SK-N-DZ (cell line): Measurements from ENCODE around the gene FFAR1.
"Not testable (repeated sequence)": the region's sequence is repeated elsewhere in the genome, so short reads cannot be mapped to it uniquely, and the experiment has no call there.

ENCODE experiments used
- DNase-seq: peaks from one replicate; pipeline ENCODE4 v3.0.0-alpha.2; 2015; ENCODE audit warnings: low spot score

FFAR1 gene

DNA sequence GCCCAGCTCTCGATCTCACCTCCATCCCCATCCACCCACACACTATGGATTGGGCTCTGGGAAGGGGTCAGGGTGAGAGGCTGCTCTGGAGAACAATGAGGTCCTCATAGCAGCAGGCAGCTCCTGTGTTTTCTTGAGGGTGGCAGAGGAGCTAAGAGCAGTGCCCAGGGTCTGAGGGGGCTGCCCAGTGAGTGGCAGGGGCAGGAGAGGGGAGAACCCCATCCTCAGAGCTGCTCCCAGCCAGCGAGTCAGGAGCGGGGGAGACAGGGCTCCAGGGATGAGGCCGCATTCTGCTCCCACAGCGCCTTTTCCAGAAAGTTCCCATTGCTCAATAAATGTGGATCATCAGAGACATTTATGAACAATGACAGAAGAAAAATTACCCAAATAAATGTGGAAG is 12.4 kb downstream of the FFAR1 start:
- not testable (repeated sequence) for DNase-seq

GRCh38 chr19:35360880-35361420 is 13.2 kb downstream of the FFAR1 start:
- DNase-seq = no peak

DNA sequence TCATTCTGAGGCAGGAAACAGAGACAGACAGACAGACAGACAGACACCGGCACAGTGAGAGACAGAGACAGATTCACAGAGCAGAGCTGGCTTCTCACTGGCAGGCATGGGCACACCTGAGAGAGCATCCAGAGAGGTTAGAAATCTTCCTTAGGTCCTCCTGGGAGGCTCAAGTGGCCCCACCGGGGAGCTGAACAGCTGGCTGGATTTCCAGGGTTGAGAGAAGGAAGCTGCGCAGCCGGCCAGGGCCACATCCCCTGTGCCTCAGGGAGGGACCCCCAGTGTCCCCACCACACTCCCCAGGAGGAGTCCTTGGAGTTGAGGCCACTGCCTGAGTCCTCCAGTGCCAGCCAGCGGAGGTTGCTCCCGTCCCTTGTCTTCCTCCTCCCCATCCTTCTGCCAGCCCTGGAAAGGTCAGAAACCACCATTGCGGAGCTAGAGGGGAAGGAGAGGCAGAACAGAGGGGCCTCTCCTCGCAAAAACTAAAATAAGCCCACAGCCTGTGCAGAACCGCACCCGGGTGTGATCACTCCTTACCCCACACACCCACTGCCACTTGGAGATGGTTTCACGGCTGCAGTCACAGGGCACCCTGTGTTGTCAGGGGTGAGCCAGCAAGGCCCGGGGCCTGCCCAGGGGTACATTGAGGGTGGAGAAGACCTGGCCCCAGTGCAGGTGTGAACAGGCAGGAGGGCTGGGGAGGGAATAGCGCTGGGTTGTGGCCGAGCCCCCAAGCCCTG is 14.7 kb downstream of the FFAR1 start:
- no peak for DNase-seq

DNA sequence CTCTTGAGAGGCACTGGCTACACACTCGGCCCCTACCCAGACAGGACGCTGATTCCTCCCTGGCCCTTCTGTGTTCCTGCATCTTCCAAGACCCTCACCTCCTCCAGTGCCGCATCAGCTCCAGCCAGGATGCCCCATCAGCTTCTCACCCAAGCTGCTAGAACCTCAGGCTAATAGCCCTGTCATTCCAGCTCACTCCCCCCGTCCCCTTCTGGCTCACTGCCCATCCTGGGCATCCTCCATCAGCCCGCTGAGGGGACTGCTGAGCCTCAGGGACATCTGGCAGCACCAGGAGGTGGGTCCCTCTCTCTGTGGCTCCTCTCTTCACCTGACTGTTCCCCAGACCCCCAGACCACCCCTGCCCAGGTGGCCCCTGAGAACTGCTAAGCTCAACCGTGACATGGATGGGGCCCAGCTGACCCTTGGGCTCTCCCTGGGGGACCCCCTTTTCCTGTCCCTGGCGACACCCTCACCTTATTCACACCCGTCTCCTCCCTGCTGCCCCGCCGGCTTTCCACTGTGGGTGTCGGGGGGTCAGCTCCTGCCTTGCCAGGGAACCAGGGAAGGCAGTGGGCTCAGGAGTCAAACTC is 15.4 kb downstream of the FFAR1 start:
- DNase-seq = no peak

DNA sequence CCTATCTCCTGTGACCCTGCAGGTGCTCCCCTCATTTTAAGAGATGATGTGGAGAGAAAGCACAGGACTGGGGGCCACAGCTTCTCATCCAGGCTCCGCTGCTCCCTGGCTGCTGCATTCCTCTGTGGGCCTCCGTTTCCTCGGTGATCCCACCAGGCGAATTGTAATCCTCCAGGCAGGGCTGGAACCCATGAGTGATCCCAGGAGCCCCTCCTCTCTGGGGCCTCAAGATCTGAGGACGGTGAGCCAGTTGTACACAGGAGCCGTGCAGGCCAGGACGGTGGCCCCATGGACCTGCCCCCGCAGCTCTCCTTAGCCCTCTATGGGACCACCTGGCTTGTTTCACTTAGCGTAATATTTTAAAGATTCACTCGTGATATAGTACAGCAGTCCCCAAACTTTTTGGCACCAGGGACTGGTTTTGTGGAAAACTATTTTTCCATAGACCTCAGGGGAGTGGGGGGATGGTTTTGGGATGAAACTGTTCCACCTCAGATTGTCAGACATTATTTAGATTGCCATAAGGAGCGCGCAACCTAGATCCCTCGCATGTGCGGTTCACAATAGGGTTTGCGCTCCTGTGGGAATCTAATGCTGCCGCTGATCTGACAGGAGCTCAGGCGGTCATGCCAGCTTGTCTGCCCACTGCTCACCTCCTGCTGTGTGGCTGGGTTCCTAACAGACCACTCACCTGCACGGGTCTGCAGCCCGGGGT is 16.2 kb downstream of the FFAR1 start:
- no peak for DNase-seq

GRCh38 chr19:35365303-35365702 is 17.6 kb downstream of the FFAR1 start:
- DNase-seq = no peak

DNA sequence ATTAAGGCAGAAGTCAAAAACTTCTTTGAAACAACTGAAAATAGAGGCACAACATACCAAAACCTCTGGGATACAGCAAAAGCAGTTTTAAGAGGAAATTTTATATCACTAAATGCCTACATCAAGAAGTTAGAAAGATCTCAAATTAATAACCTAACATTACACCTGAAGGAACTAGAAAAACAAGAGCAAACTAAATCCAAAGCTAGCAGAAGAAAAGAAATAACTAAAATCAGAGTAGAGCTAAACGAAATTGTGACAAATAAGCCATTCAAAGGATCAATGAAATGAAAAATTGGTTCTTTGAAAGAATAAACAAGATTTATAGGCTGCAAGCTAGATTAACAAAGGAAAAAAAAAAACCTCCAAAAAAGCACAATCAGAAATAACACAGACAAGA is 20.7 kb downstream of the FFAR1 start:
- no peak for DNase-seq

DNA sequence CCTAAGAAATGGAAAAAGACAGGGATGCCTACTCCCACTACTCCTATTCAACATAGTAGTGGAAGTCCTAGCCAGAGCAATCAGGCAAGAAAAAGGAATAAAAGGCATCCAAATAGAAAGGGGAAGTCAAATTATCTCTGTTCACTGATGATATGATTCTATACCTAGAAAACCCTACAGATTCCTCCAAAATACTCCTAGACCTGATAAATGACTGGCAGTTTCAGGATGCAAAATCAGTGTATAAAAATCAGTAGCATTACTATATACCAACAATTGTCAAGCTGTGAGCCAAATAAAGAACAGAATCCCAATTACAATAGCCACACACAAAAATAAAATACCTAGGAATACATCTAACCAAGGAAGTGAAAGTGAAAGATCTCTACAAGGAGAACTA is 21.8 kb downstream of the FFAR1 start:
- no peak for DNase-seq

DNA sequence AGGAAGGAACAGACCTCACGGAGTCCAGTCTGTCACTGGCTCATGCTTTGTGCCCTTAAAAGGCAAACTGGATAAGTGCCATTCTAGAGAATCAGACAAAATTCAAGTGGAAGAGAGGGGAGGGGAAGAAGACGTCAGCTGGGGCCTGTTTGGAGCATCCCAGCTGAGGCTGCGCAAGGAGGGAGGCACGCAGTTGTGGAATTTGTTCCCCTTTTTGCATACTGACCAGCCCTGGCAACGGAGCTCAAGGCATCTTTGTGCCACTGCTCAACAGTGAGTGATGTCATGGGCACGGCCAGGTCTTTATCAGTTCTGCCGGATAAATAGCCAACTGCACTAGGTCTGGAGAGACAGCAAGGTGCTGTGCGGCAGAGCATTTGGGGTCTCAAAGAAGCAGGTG is 23.0 kb downstream of the FFAR1 start, which contains the start of gene GPR42:
TSS of gene GPR42 (plus strand) at position 347 of the 400 bp plus-strand sequence. CDS start 292 bp downstream, outside the sequence.
- no peak for DNase-seq

- no peak for DNase-seq
Measured at GRCh38 chr19:35373492-35373891, 25.8 kb downstream of the FFAR1 start.

DNA sequence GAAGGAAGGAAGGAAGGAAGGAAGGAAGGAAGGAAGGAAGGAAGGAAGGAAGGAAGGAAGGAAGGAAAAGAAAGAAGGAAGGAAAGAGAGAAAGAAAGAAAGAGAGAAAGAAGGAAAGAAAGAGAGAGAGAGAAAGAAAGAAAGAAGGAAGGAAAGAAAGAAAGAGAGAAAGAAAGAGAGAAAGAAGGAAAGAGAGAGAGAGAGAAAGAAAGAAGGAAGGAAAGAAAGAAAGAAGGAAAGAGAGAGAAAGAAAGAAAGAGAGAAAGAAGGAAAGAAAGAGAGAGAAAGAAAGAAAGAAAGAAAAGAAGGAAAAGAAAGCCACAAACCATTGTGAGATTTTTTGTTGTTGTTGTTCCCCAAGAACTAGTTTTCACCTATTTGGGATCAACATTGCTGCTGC is 26.3 kb downstream of the FFAR1 start:
- DNase-seq = not testable (repeated sequence)

DNA sequence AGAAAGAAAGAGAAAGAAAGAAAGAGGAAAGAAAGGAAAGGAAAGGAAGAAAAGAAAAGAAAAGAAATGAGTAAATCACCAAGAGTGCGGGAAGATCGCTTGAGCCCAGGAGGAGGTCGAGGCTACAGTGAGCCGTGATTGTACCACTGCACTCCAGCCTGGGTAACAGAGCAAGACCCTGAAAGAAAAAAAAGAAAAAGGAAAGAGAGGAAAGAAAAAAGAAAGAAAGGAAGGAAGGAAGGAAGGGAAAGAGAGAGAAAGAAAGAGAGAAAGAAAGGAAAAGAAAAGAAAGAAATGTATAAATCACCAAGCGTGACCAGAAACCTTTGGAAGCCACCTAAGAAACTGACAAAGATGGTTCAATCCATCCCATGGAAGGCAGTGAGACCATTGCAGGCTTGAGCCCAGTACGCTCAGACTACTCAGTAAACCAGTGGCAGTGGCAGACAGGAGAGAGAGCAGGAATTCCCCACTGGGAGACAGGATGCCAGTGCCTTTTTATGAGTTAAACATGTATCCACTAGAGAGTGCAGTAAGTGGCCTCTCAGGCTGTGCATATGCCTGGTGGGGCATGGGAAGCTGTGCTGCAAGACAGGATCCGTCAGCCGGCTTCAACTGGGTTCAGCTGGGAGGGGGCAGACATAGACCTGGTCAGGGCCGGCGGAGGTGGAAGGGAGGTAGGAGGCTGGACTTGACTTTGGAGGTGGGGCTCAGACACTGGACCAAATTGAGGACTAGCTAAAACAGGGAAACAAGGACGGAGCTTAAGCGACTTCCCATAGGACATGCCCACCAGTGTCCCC is 28.0 kb downstream of the FFAR1 start:
- DNase-seq = no peak

DNA sequence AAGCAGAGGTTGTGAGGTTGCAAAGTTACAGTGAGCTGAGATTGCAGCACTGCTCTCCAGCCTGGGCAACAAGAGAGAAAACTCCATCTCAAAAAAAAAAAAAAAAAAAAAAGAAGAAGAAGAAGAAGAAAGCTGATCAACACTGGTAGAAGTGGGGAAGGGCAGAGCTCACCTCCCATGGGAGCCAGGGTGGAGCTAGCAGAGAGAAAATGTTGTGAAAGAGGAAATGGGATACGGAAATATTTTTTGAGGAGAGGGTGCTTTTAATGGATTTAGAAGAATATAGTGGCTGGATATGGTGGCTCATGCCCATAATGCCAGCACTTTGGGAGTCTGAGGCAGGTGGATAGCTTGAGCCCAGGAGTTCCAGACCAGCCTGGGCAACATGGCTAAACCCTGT is 30.0 kb downstream of the FFAR1 start:
- DNase-seq = no peak

- DNase-seq = no peak
Measured at GRCh38 chr19:35378356-35378755, 30.7 kb downstream of the FFAR1 start.

GRCh38 chr19:35379545-35379944 is 31.8 kb downstream of the FFAR1 start:
- not testable (repeated sequence) for DNase-seq

GRCh38 chr19:35379992-35380391 is 32.3 kb downstream of the FFAR1 start:
- no peak for DNase-seq

DNA sequence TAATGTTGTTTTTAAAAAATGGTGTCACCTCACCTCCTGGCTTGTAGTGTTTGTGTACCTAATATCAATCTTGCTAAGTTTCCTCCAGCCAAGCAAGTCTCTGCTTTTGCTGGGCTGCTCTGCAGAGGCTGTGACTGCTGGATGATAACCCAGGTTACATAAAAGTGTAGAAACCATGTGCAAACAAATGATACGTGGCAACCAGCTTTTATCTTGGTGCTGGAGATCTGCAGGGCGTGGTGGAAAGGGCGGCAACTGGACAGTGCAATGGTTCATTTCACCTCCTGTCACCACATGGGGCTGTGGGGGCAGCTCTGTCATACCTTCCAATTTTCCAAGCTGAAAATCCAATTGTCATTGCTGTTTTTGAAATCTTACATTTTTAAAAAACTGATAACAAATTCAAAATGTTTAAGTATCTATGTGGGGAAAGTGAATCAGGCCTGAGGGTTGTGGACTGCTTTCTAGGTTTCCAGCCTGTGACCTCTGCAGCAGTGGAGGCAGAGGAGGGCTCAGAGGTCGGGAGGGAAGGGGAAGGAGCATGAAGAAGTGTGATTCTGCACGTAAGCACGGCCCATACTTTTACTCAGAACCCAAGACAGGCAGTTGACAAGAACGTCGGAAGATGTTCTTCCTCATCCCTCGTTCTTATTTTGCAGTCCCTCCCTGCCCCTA is 32.9 kb downstream of the FFAR1 start:
- no peak for DNase-seq

DNA sequence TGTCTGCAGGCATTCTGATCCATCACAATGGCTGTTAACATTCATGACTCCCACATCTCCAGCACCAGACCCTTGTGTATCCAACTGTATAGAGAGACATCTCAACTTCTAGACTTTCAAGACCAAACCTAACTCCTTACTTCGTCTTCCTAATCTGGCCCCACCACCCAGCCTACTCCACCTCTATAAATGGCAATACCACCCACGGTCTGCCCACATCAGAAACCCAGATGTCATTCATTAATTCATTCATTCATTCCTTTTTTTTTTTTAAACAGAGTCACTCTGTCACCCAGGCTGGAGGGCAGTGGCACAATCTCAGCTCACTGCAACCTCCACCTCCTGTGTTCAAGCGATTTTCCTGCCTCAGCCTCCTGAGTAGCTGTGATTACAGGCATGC is 33.6 kb downstream of the FFAR1 start:
- no peak for DNase-seq

GRCh38 chr19:35381926-35382325 is 34.2 kb downstream of the FFAR1 start:
- no peak for DNase-seq

DNA sequence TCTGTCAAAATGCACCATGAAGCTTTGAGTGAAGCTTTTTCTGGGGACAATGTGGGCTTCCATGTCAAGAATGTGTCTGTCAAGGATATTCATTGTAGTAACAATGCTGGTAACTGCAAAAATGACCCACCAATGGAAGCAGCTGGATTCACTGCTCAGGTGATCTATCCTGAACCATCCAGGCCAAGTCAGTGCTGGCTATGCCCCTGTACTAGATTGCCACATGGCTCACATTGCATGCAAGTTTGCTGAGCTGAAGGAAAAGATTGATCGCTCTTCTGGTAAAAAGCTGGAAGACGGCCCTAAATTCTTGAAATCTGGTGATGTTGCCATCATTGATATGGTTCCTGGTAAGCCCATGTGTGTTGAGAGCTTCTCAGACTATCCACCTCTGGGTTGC is 35.8 kb downstream of the FFAR1 start:
- no peak for DNase-seq
